HG02852 (cell line): ENCODE results near the gene GDF9.

Experiments used
- ATAC-seq: cut with Tn5 transposase; IDR thresholded peaks from one replicate; pipeline ENCODE4 v1.9.1; 2021; ENCODE audit warnings: mild to moderate bottlenecking, moderate library complexity; ENCODE audit not compliant: unreplicated experiment

GDF9 gene

GRCh38 chr5:132822650-132823480, 43.4 kb downstream of the GDF9 start:
- no peak for ATAC-seq

- no peak for ATAC-seq
Measured at GRCh38 chr5:132821791-132822190, 44.5 kb downstream of the GDF9 start.

GRCh38 chr5:132821350-132821749, 44.9 kb downstream of the GDF9 start:
- ATAC-seq = no peak

GRCh38 chr5:132820162-132820754, 46.0 kb downstream of the GDF9 start:
- peak; percentile 81 for ATAC-seq

GRCh38 chr5:132819468-132819867, 46.8 kb downstream of the GDF9 start:
- ATAC-seq = no peak

- no peak for ATAC-seq
Measured at GRCh38 chr5:132817011-132817410, 49.3 kb downstream of the GDF9 start.

- no peak for ATAC-seq
Measured at GRCh38 chr5:132816554-132816953, 49.7 kb downstream of the GDF9 start.

- no peak for ATAC-seq
Measured at GRCh38 chr5:132816083-132816482, 50.2 kb downstream of the GDF9 start.

- ATAC-seq = no peak
Measured at GRCh38 chr5:132815454-132815853, 50.8 kb downstream of the GDF9 start.

GRCh38 chr5:132814503-132815294, 51.6 kb downstream of the GDF9 start:
- ATAC-seq = no peak

GRCh38 chr5:132813599-132814502, 52.4 kb downstream of the GDF9 start:
- no peak for ATAC-seq

GRCh38 chr5:132812781-132813598, 53.3 kb downstream of the GDF9 start, which contains the start of gene SOWAHA:
Gene SOWAHA, plus strand, starts transcription at chr5:132813302. Its CDS starts 320 bp downstream, at chr5:132813622.
- ATAC-seq = no peak

- ATAC-seq = no peak
Measured at GRCh38 chr5:132812123-132812765, 54.0 kb downstream of the GDF9 start.
